Neural progenitor cell (in vitro differentiated cells): ENCODE results near the gene EVPLL. TPM values are rescaled to one million over a fixed set of nuclear protein-coding genes. Genes with fewer than 3 reads are reported as not detected.
"Not testable (repeated sequence)": the region's sequence is repeated elsewhere in the genome, so short reads cannot be mapped to it uniquely, and the experiment has no call there.

Source experiments
- DNase-seq: peaks from one replicate; pipeline ENCODE4 v3.0.0-alpha.2; 2016; ENCODE audit warnings: low spot score
- H2AFZ ChIP-seq: fragments of 200-600 bp; sonication (generic); replicated peaks from 2 replicates; pipeline ENCODE4 v1.6.1; 2016; ENCODE audit warnings: antibody characterized with exemption
- H3F3A ChIP-seq: fragments of 200-600 bp; sonication (generic); 2 replicates; pipeline ENCODE4 v1.6.1; 2016; ENCODE audit warnings: antibody characterized with exemption, low read depth
- H3K27ac ChIP-seq: fragments of 200-600 bp; sonication (generic); 2 replicates; pipeline ENCODE4 v1.5.1; 2016; ENCODE audit warnings: mild to moderate bottlenecking
- H3K27me3 ChIP-seq: fragments of 200-600 bp; sonication (generic); 2 replicates; pipeline ENCODE4 v1.6.1; 2016; ENCODE audit warnings: mild to moderate bottlenecking, moderate library complexity
- H3K36me3 ChIP-seq: fragments of 200-600 bp; sonication (generic); 2 replicates; pipeline ENCODE4 v1.5.1; 2016
- H3K4me1 ChIP-seq: fragments of 200-600 bp; sonication (generic); 2 replicates; pipeline ENCODE4 v1.6.1; 2016; ENCODE audit warnings: mixed run types
- H3K4me2 ChIP-seq: fragments of 200-600 bp; sonication (generic); 2 replicates; pipeline ENCODE4 v1.6.1; 2016
- H3K4me3 ChIP-seq: fragments of 200-600 bp; sonication (generic); 2 replicates; pipeline ENCODE4 v1.5.1; 2016
- H3K79me2 ChIP-seq: fragments of 200-600 bp; sonication (generic); 2 replicates; pipeline ENCODE4 v1.6.1; 2016; ENCODE audit warnings: low read depth
- H3K9ac ChIP-seq: fragments of 200-600 bp; sonication (generic); 2 replicates; pipeline ENCODE4 v1.6.1; 2016
- H3K9me3 ChIP-seq: fragments of 200-600 bp; sonication (generic); 2 replicates; pipeline ENCODE4 v1.5.1; 2016; ENCODE audit warnings: low read depth
- H4K20me1 ChIP-seq: fragments of 200-600 bp; sonication (generic); 2 replicates; pipeline ENCODE4 v1.6.1; 2016; ENCODE audit warnings: low read depth
- H3K27ac Mint-ChIP-seq: 3 replicates; pipeline ENCODE4 v1.8.0; 2021; ENCODE audit warnings: mixed read lengths
- H3K27me3 Mint-ChIP-seq: 2 replicates; pipeline ENCODE4 v1.8.0; 2022; ENCODE audit warnings: low read depth, mild to moderate bottlenecking, inconsistent platforms, moderate library complexity, mixed read lengths; ENCODE audit not compliant: insufficient read depth
- H3K36me3 Mint-ChIP-seq: 3 replicates; pipeline ENCODE4 v1.8.0; 2021; ENCODE audit warnings: mixed read lengths
- H3K4me1 Mint-ChIP-seq: 3 replicates; pipeline ENCODE4 v1.8.0; 2021; ENCODE audit warnings: mixed read lengths
- H3K4me3 Mint-ChIP-seq: 3 replicates; pipeline ENCODE4 v1.8.0; 2021; ENCODE audit warnings: mild to moderate bottlenecking, moderate library complexity, mixed read lengths
- H3K9me3 Mint-ChIP-seq: 3 replicates; pipeline ENCODE4 v1.8.0; 2020; ENCODE audit warnings: mixed read lengths
- CTCF ChIP-seq: fragments of 200-600 bp; sonication (generic); IDR thresholded peaks from 2 replicates; pipeline ENCODE4 v1.5.1; 2017; ENCODE audit warnings: antibody characterized with exemption, mild to moderate bottlenecking
- EZH2 ChIP-seq: fragments of 200-600 bp; sonication (generic); IDR thresholded peaks from 2 replicates; pipeline ENCODE4 v1.6.1; 2017; ENCODE audit warnings: antibody characterized with exemption, mild to moderate bottlenecking, moderate library complexity
- EZH2phosphoT487 ChIP-seq: fragments of 200-600 bp; sonication (generic); IDR thresholded peaks from 2 replicates; pipeline ENCODE4 v1.6.1; 2017; ENCODE audit warnings: antibody characterized with exemption
- total RNA-seq: library from RNA; depleted of rRNA; stranded (reverse); fragments of >200 nt; gene quantifications from 2 replicates; pipeline ENCODE4 v1.2.3, GENCODE V29; 2015; ENCODE audit warnings: low replicate concordance

The EVPLL gene
- total RNA-seq, 1 donor from 2014 or later: not detected

GRCh38 chr17:18382441-18383078 lies 5.0 kb downstream of the EVPLL start:
- no peak for DNase-seq
- H3K36me3 ChIP-seq: no peaks in the 10 kb centered on the region
- H2AFZ ChIP-seq: no peak overlapping the region

GRCh38 chr17:18383079-18383481 lies 5.5 kb downstream of the EVPLL start:
- H4K20me1 ChIP-seq, DNase-seq, H3K36me3 Mint-ChIP-seq, H3K9me3 Mint-ChIP-seq, H3F3A ChIP-seq, H3K4me1 Mint-ChIP-seq, H3K27ac ChIP-seq, H3K36me3 ChIP-seq, H3K9me3 ChIP-seq, H3K9ac ChIP-seq, H3K79me2 ChIP-seq, H3K4me2 ChIP-seq, H3K27me3 Mint-ChIP-seq, H3K4me1 ChIP-seq, H3K27ac Mint-ChIP-seq, H3K27me3 ChIP-seq, H3K4me3 ChIP-seq, H2AFZ ChIP-seq, H3K4me3 Mint-ChIP-seq: not testable (repeated sequence)

More at GRCh38 chr17:18382441-18383078, 5.0 kb downstream of the EVPLL start:
- no peak overlapping the region for H3K4me3 ChIP-seq
- no peaks in the 10 kb centered on the region for H4K20me1 ChIP-seq
- Mint-ChIP-seq H3K4me1 (no peaks in the 10 kb centered on the region), H3K9me3 (no peaks in the 10 kb centered on the region), H3K36me3 (no peaks in the 10 kb centered on the region), H3K27ac (peak overlapping the region; percentile 69), H3K27me3 (peaks cover 2% of the 10 kb centered on the region), H3K4me3 (no peak overlapping the region)
- no peak overlapping the region for H3K27ac ChIP-seq
- H3K79me2 ChIP-seq: no peaks in the 10 kb centered on the region
- no peaks in the 10 kb centered on the region for H3K27me3 ChIP-seq
- no peak overlapping the region for H3K4me2 ChIP-seq
- H3K4me1 ChIP-seq: no peaks in the 10 kb centered on the region
- H3K9me3 ChIP-seq: no peaks in the 10 kb centered on the region
- TF ChIP-seq EZH2: no peak
- TF ChIP-seq CTCF: no peak
- no peak for TF ChIP-seq EZH2phosphoT487
- no peaks in the 10 kb centered on the region for H3F3A ChIP-seq
- no peak overlapping the region for H3K9ac ChIP-seq

- not testable (repeated sequence) for H3K27me3 Mint-ChIP-seq, H3K4me2 ChIP-seq, H3K9me3 Mint-ChIP-seq, H3K9me3 ChIP-seq, H3K79me2 ChIP-seq, H3K4me3 Mint-ChIP-seq, H3K27me3 ChIP-seq, H3F3A ChIP-seq, H2AFZ ChIP-seq, H4K20me1 ChIP-seq, H3K4me1 Mint-ChIP-seq, H3K36me3 ChIP-seq, H3K4me3 ChIP-seq, DNase-seq, H3K27ac ChIP-seq, H3K27ac Mint-ChIP-seq, H3K36me3 Mint-ChIP-seq, H3K9ac ChIP-seq, H3K4me1 ChIP-seq
Measured at GRCh38 chr17:18384271-18384670, 6.7 kb downstream of the EVPLL start.

GRCh38 chr17:18387583-18387982 lies 10.0 kb downstream of the EVPLL start:
- not testable (repeated sequence) for H3K27me3 Mint-ChIP-seq, H3K36me3 Mint-ChIP-seq, H3F3A ChIP-seq, H3K9ac ChIP-seq, H3K9me3 ChIP-seq, H3K9me3 Mint-ChIP-seq, H3K27me3 ChIP-seq, H3K4me2 ChIP-seq, H3K4me1 ChIP-seq, H4K20me1 ChIP-seq, H3K4me1 Mint-ChIP-seq, H2AFZ ChIP-seq, DNase-seq, H3K27ac ChIP-seq, H3K36me3 ChIP-seq, H3K4me3 Mint-ChIP-seq, H3K79me2 ChIP-seq, H3K27ac Mint-ChIP-seq, H3K4me3 ChIP-seq

- not testable (repeated sequence) for H3K27ac Mint-ChIP-seq, H3K4me3 ChIP-seq, H3K36me3 ChIP-seq, H3F3A ChIP-seq, H4K20me1 ChIP-seq, DNase-seq, H3K9me3 ChIP-seq, H3K9me3 Mint-ChIP-seq, H3K27me3 Mint-ChIP-seq, H3K27me3 ChIP-seq, H3K4me1 ChIP-seq, H3K36me3 Mint-ChIP-seq, H3K4me2 ChIP-seq, H3K4me3 Mint-ChIP-seq, H3K9ac ChIP-seq, H3K27ac ChIP-seq, H3K79me2 ChIP-seq, H2AFZ ChIP-seq, H3K4me1 Mint-ChIP-seq
Measured at GRCh38 chr17:18388266-18388665, 10.7 kb downstream of the EVPLL start.

- not testable (repeated sequence) for H3K36me3 Mint-ChIP-seq, H4K20me1 ChIP-seq, H3K9me3 Mint-ChIP-seq, H3K79me2 ChIP-seq, DNase-seq, H3K9ac ChIP-seq, H3K36me3 ChIP-seq, H3K4me3 Mint-ChIP-seq, H3K27me3 Mint-ChIP-seq, H3K4me1 Mint-ChIP-seq, H3K4me1 ChIP-seq, H3F3A ChIP-seq, H3K4me2 ChIP-seq, H3K27ac ChIP-seq, H3K27ac Mint-ChIP-seq, H2AFZ ChIP-seq, H3K9me3 ChIP-seq, H3K4me3 ChIP-seq, H3K27me3 ChIP-seq
Measured at GRCh38 chr17:18388728-18389127, 11.2 kb downstream of the EVPLL start.

GRCh38 chr17:18401872-18402590 lies 24.5 kb downstream of the EVPLL start:
- H2AFZ ChIP-seq, H3K4me1 ChIP-seq, DNase-seq, H3K9ac ChIP-seq, H3K9me3 Mint-ChIP-seq, H3K4me1 Mint-ChIP-seq, H3K4me3 Mint-ChIP-seq, H3K27ac ChIP-seq, H3K9me3 ChIP-seq, H3F3A ChIP-seq, H3K79me2 ChIP-seq, H4K20me1 ChIP-seq, H3K4me3 ChIP-seq, H3K27ac Mint-ChIP-seq, H3K36me3 Mint-ChIP-seq, H3K27me3 Mint-ChIP-seq, H3K27me3 ChIP-seq, H3K4me2 ChIP-seq, H3K36me3 ChIP-seq: not testable (repeated sequence)
